ENCODE results near the gene COL18A1.

Gene COL18A1

GRCh38 chr21:45384656-45385548, 20.1 kb upstream of the COL18A1 start:
- TF ChIP-seq CTCF (IDR thresholded peaks at IDR 0.05; ENCODE audit: insufficient read depth, missing control alignments): no peak
- no peak for FAIRE-seq
- DNase-seq (ENCODE audit: insufficient read length, low spot score): no peak

- FAIRE-seq (no peak), DNase-seq (ENCODE audit: insufficient read length, low spot score) (no peak)
- TF ChIP-seq CTCF (IDR thresholded peaks at IDR 0.05; ENCODE audit: insufficient read depth, missing control alignments): no peak
Observed at GRCh38 chr21:45385549-45386050, 19.4 kb upstream of the COL18A1 start.

- no peak for TF ChIP-seq CTCF (IDR thresholded peaks at IDR 0.05; ENCODE audit: insufficient read depth, missing control alignments)
- FAIRE-seq (no peak), DNase-seq (ENCODE audit: insufficient read length, low spot score) (no peak)
Observed at GRCh38 chr21:45386336-45386727, 18.6 kb upstream of the COL18A1 start.

GRCh38 chr21:45386728-45387371, 18.1 kb upstream of the COL18A1 start:
- DNase-seq (ENCODE audit: insufficient read length, low spot score): no peak
- no peak for FAIRE-seq
- TF ChIP-seq CTCF (IDR thresholded peaks at IDR 0.05; ENCODE audit: insufficient read depth, missing control alignments): no peak

GRCh38 chr21:45387506-45387905, 17.5 kb upstream of the COL18A1 start:
- FAIRE-seq (no peak), DNase-seq (ENCODE audit: insufficient read length, low spot score) (no peak)
- TF ChIP-seq CTCF (IDR thresholded peaks at IDR 0.05; ENCODE audit: insufficient read depth, missing control alignments): no peak

- no peak for FAIRE-seq
- TF ChIP-seq CTCF (IDR thresholded peaks at IDR 0.05; ENCODE audit: insufficient read depth, missing control alignments): no peak
- no peak for DNase-seq (ENCODE audit: insufficient read length, low spot score)
Observed at GRCh38 chr21:45388011-45388521, 16.9 kb upstream of the COL18A1 start.

All from D721Med (cell line).